Neuronal stem cell (in vitro differentiated cells): ENCODE measurements around the gene HSPA4L.

ENCODE experiments used
- DNase-seq: peaks from one replicate; pipeline ENCODE4 v3.0.0-alpha.2; 2013; ENCODE audit warnings: low spot score
- H2AFZ ChIP-seq: one replicate; pipeline ENCODE4 v1.6.1; 2013; ENCODE audit warnings: mild to moderate bottlenecking, low read length, inconsistent platforms
- H2AK5ac ChIP-seq: 2 replicates; pipeline ENCODE4 v1.6.1; 2013; ENCODE audit warnings: low read depth, mild to moderate bottlenecking, inconsistent platforms, low read length, moderate library complexity, mixed read lengths
- H2BK120ac ChIP-seq: 2 replicates; pipeline ENCODE4 v1.6.1; 2013; ENCODE audit warnings: low read depth, mild to moderate bottlenecking, inconsistent platforms, low read length, moderate library complexity, mixed read lengths
- H2BK12ac ChIP-seq: one replicate; pipeline ENCODE4 v1.6.1; 2013; ENCODE audit warnings: low read length, inconsistent platforms
- H2BK15ac ChIP-seq: 2 replicates; pipeline ENCODE4 v1.6.1; 2013; ENCODE audit warnings: mild to moderate bottlenecking, low read length, inconsistent platforms, mixed read lengths
- H2BK5ac ChIP-seq: one replicate; pipeline ENCODE4 v1.6.1; 2013; ENCODE audit warnings: inconsistent platforms, mild to moderate bottlenecking, low read length, moderate library complexity
- H3K14ac ChIP-seq: one replicate; pipeline ENCODE4 v1.6.1; 2013; ENCODE audit warnings: low read length, inconsistent platforms
- H3K18ac ChIP-seq: 2 replicates; pipeline ENCODE4 v1.6.1; 2013; ENCODE audit warnings: low read length, inconsistent platforms
- H3K23ac ChIP-seq: 2 replicates; pipeline ENCODE4 v1.6.1; 2013; ENCODE audit warnings: low read depth, mild to moderate bottlenecking, mixed read lengths, low read length, inconsistent platforms; ENCODE audit not compliant: poor library complexity
- H3K27ac ChIP-seq: replicated peaks from 3 replicates; pipeline ENCODE4 v1.5.1; 2013; ENCODE audit warnings: low read length, inconsistent platforms
- H3K27me3 ChIP-seq, 3 experiments: 2 replicates each; pipeline ENCODE4 v1.6.1; 2013; ENCODE audit warnings: low read length in 3 of 3, mild to moderate bottlenecking in 2 of 3, inconsistent platforms in 1 of 3, low read depth in 1 of 3, mixed read lengths in 1 of 3, moderate library complexity in 1 of 3; ENCODE audit not compliant: control insufficient read depth in 3 of 3, insufficient read depth in 3 of 3
- H3K36me3 ChIP-seq, 2 donors: replicated peaks in 1 of 2; 2 replicates each; pipeline ENCODE4 v1.6.1; 2013; ENCODE audit warnings: low read length in 2 of 2; ENCODE audit not compliant: control insufficient read depth in 2 of 2, insufficient read depth in 2 of 2
- H3K4ac ChIP-seq: 2 replicates; pipeline ENCODE4 v1.6.1; 2013; ENCODE audit warnings: inconsistent platforms, mild to moderate bottlenecking, low read length, moderate library complexity
- H3K4me1 ChIP-seq, 2 donors: 1 replicate in 1 of 2; 2 replicates in 1 of 2; pipeline ENCODE4 v1.6.1; 2013; ENCODE audit warnings: low read length in 2 of 2, low read depth in 1 of 2; ENCODE audit not compliant: control insufficient read depth in 2 of 2, insufficient read depth in 1 of 2
- H3K4me2 ChIP-seq: one replicate; pipeline ENCODE4 v1.6.1; 2013; ENCODE audit warnings: mild to moderate bottlenecking, low read length, inconsistent platforms; ENCODE audit not compliant: insufficient read depth, poor library complexity, severe bottlenecking
- H3K4me3 ChIP-seq, 2 donors: 2 replicates each; pipeline ENCODE4 v1.5.1; 2013; ENCODE audit warnings: low read length in 2 of 2, mild to moderate bottlenecking in 2 of 2, inconsistent platforms in 1 of 2, moderate library complexity in 1 of 2
- H3K79me1 ChIP-seq: one replicate; pipeline ENCODE4 v1.6.1; 2013; ENCODE audit warnings: low read depth, mild to moderate bottlenecking, inconsistent platforms, low read length, moderate library complexity
- H3K9ac ChIP-seq: one replicate; pipeline ENCODE4 v1.6.1; 2013; ENCODE audit warnings: mild to moderate bottlenecking, low read depth, low read length, inconsistent platforms; ENCODE audit not compliant: poor library complexity
- H3K9me3 ChIP-seq, 2 donors: replicated peaks in 1 of 2; 2 replicates each; pipeline versions ENCODE3 to v1.6.1; 2013; ENCODE audit warnings: low read length in 2 of 2, mild to moderate bottlenecking in 2 of 2, inconsistent platforms in 1 of 2, low read depth in 1 of 2, mixed read lengths in 1 of 2, moderate library complexity in 1 of 2; ENCODE audit not compliant: control insufficient read depth in 2 of 2, insufficient read depth in 1 of 2
- H4K8ac ChIP-seq: one replicate; pipeline ENCODE4 v1.6.1; 2013; ENCODE audit warnings: low read depth, mild to moderate bottlenecking, inconsistent platforms, low read length, moderate library complexity
- H4K91ac ChIP-seq: one replicate; pipeline ENCODE4 v1.6.1; 2013; ENCODE audit warnings: low read length, low read depth, mild to moderate bottlenecking, inconsistent platforms; ENCODE audit not compliant: poor library complexity
- WGBS, 2 donors: extraction: QIAGEN DNeasy Blood & Tissue Kit; methylation state at CpG; one replicate each; pipeline ENCODE4 v1.1.7; 2013; ENCODE audit warnings: missing lambda C conversion rate in 2 of 2, mixed read lengths in 1 of 2; ENCODE audit not compliant: insufficient read length in 2 of 2, insufficient replicate concordance in 1 of 2; ENCODE audit errors: extremely low coverage in 2 of 2; 5-methylcytosine and 5-hydroxymethylcytosine counted together

Gene HSPA4L

GRCh38 chr4:127780598-127780997 lies 1.5 kb upstream of the HSPA4L start:
- Histone ChIP-seq H2BK5ac (no peak overlapping the region), H3K4me1 (peaks cover 3 to 7% of the 10 kb centered on the region in 2 donors), H2AK5ac (no peak overlapping the region), H2AFZ (no peak overlapping the region), H2BK15ac (no peak overlapping the region), H3K9me3 (no peaks in the 10 kb centered on the region), H3K23ac (no peak overlapping the region), H4K8ac (no peak overlapping the region), H3K79me1 (no peaks in the 10 kb centered on the region), H3K27me3 (peaks cover 0 to 25% (median 0%) of the 10 kb centered on the region in 3 experiments), H3K14ac (no peak overlapping the region), H4K91ac (no peak overlapping the region), H3K27ac (no peak overlapping the region), H3K18ac (no peak overlapping the region), H3K4me3 (no peak overlapping the region), H2BK12ac (no peak overlapping the region), H2BK120ac (no peak overlapping the region), H3K9ac (no peak overlapping the region), H3K36me3 (no peaks in the 10 kb centered on the region), H3K4ac (no peak overlapping the region), H3K4me2 (no peak overlapping the region)
- DNase-seq = no peak
- no CpG with 5 or more reads among the region's 12 CpGs for WGBS, 2 donors

DNA sequence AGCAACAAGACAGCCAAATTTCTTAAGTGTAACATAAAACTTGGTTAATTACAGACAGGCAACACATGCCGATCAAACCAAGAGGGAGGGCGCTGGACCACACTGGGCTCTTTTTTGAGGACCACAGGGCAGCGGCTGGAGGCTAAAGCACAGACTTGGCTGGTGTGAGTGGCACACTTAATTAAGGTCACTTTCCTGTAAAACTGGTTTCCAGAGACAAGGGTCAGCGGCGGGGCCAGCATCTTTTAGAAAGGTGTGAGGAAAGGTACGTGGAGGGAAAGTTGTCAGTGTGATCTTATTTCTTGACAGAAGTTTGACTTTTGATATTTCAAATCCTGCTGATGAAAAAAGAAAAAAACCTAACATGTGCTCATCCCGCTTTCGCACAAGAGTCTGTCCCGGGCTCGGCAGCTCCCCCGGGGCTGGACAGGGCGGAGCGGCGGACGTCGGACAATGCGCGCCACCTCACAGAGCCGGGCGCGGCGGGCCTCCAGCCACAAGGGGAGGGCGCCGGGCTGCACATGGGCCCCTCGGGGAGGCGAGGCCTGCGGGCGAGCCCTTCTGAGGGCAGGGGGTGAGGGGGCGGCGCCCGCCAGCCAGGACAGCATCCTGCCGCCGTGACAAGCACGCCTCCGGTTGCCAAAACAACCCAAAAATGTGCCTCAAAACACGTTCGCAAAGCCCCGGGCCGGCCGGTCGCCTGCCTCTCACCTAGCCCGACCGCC lies 660 bp upstream of the HSPA4L start:
- Histone ChIP-seq H3K9me3 (no peaks in the 10 kb centered on the region), H2BK5ac (no peak overlapping the region), H3K27me3 (peaks cover 0 to 25% (median 0%) of the 10 kb centered on the region in 3 experiments), H3K4me2 (peak overlapping the region; percentile 97), H3K4me3 (peak overlapping the region; percentile 83), H3K4ac (no peak overlapping the region), H3K9ac (peak overlapping the region; percentile 85), H3K14ac (no peak overlapping the region), H3K23ac (peak overlapping the region; percentile 67), H4K91ac (peak overlapping the region; percentile 40), H2AFZ (peak overlapping the region; percentile 90), H3K36me3 (no peaks in the 10 kb centered on the region), H3K79me1 (no peaks in the 10 kb centered on the region), H2BK120ac (peak overlapping the region; percentile 74), H4K8ac (peak overlapping the region; percentile 23), H3K18ac (peak overlapping the region; percentile 98), H2BK15ac (no peak overlapping the region), H2BK12ac (no peak overlapping the region), H3K4me1 (peaks cover 3 to 7% of the 10 kb centered on the region in 2 donors), H3K27ac (no peak overlapping the region), H2AK5ac (peak overlapping the region; percentile 57)
- WGBS, 2 donors = no CpG with 5 or more reads among the region's 43 CpGs
- peak; percentile 12 for DNase-seq

DNA sequence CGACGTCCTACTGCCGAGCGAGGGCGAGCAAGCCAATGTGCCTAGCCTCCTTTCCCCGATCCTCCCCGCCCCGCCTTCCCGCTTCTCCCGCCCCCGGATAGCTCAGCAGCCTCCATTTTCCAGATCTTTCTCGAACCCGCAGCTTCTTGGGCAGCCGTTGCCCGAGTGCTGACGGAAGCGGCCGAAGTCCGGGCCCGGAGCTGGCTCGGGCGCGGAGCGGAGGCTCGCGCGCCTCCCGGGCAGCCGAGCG lies 172 bp upstream of the HSPA4L start:
- no peaks in the 10 kb centered on the region for H3K36me3 ChIP-seq

DNA sequence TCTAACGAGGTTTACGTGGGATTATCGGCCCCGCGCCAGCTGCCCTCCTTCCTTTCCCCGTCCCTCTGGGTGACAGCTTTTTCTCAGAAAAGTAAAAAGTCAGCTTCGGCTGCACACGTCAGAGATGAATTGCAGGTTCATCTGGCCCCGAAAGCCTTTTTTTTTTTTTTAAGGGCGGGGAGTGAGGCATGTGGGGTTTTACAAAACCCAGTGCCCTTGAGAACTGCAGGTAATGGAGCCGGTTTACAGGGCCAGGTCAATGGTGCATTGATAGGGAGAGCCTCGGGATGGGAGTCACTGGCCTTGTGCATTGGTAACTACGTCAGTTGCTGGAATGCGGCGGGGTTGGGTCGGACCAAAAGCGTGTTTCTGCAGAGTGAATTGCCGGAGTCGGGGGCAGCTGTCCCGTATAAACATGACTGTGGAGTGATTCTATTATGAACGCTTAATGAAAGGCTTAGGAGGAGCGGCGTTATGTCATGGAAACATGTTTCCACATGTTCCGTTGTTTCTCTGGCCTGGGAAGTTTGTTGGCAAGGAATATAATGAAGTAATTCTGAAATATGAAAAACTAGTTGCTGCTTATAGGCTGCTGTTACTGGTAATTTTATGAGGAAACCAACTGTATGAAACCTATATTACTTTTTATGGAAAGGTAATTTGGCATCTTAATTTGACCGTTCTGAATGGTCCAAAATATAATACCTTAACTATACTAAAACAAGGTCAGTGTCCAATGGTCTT lies 1.1 kb downstream of the HSPA4L start:
- H2BK12ac ChIP-seq = no peak overlapping the region
- no peaks in the 10 kb centered on the region for H3K79me1 ChIP-seq
- peak overlapping the region; percentile 83 for H3K4me3 ChIP-seq
- no peaks in the 10 kb centered on the region for H3K36me3 ChIP-seq
- no peak overlapping the region for H3K4ac ChIP-seq
- H2BK15ac ChIP-seq = no peak overlapping the region
- H2AFZ ChIP-seq = peak overlapping the region; percentile 90
- H3K23ac ChIP-seq = no peak overlapping the region
- no peak overlapping the region for H4K8ac ChIP-seq
- peak; percentile 17 for DNase-seq
- H2BK5ac ChIP-seq = no peak overlapping the region
- no peak overlapping the region for H2AK5ac ChIP-seq
- no peak overlapping the region for H4K91ac ChIP-seq
- H3K4me2 ChIP-seq = peak overlapping the region; percentile 97
- H3K9me3 ChIP-seq = peaks cover 0 to 3% of the 10 kb centered on the region in 2 donors
- H3K9ac ChIP-seq = no peak overlapping the region
- no peak overlapping the region for H3K27ac ChIP-seq
- H3K27me3 ChIP-seq = peaks cover 0 to 25% (median 0%) of the 10 kb centered on the region in 3 experiments
- H2BK120ac ChIP-seq = no peak overlapping the region
- peaks cover 0 to 5% of the 10 kb centered on the region in 2 donors for H3K4me1 ChIP-seq
- no CpG with 5 or more reads among the region's 25 CpGs for WGBS, 2 donors
- no peak overlapping the region for H3K18ac ChIP-seq
- no peak overlapping the region for H3K14ac ChIP-seq

More for the DNA sequence above, 172 bp upstream of the HSPA4L start:
- Histone ChIP-seq H3K23ac (peak overlapping the region; percentile 67), H3K18ac (peak overlapping the region; percentile 98), H4K8ac (no peak overlapping the region), H2BK120ac (peak overlapping the region; percentile 74), H2BK5ac (no peak overlapping the region), H2BK15ac (no peak overlapping the region), H3K14ac (no peak overlapping the region), H3K4me3 (peak overlapping the region; percentile 83), H2AFZ (peak overlapping the region; percentile 90), H3K9ac (peak overlapping the region; percentile 85), H3K4me2 (peak overlapping the region; percentile 97), H3K4me1 (peaks cover 3 to 7% of the 10 kb centered on the region in 2 donors), H3K27me3 (peaks cover 0 to 25% (median 0%) of the 10 kb centered on the region in 3 experiments), H3K9me3 (no peaks in the 10 kb centered on the region), H3K79me1 (no peaks in the 10 kb centered on the region), H2AK5ac (peak overlapping the region; percentile 57), H4K91ac (peak overlapping the region; percentile 40), H2BK12ac (no peak overlapping the region), H3K4ac (no peak overlapping the region), H3K27ac (no peak overlapping the region)
- peak; percentile 75 for DNase-seq
- WGBS, 2 donors = no CpG with 5 or more reads among the region's 30 CpGs
